Testis (tissue), 3 donors: ENCODE data around the gene GAB4. TPM values are rescaled to one million over a fixed set of nuclear protein-coding genes. Genes with fewer than 3 reads are reported as not detected.

Source experiments
- DNase-seq: peaks from one replicate; pipeline ENCODE4 v3.0.0-alpha.2; 2019
- H3K27ac ChIP-seq, 2 donors: fragments of 200-600 bp; sonication (generic); one replicate each; pipeline ENCODE4 v1.5.1; 2019
- H3K27me3 ChIP-seq: fragments of 200-600 bp; sonication (generic); one replicate; pipeline ENCODE4 v1.5.1; 2019
- H3K36me3 ChIP-seq: fragments of 200-600 bp; sonication (generic); one replicate; pipeline ENCODE4 v1.5.1; 2017; ENCODE audit warnings: low read depth; ENCODE audit errors: missing control alignments
- H3K4me1 ChIP-seq: fragments of 200-600 bp; sonication (generic); one replicate; pipeline ENCODE4 v1.5.1; 2019
- H3K4me3 ChIP-seq, 2 donors: fragments of 200-600 bp; sonication (generic); one replicate each; pipeline ENCODE4 v1.5.1; 2017 to 2019
- H3K9me3 ChIP-seq: fragments of 200-600 bp; sonication (generic); one replicate; pipeline ENCODE4 v1.5.1; 2017
- CTCF ChIP-seq, 3 experiments: fragments of 450-650 bp in 2 of 3; fragments of 200-600 bp in 1 of 3; sonication (generic) in 1 of 3; IDR thresholded peaks; one replicate each; pipeline ENCODE4 v1.5.1; 2016 to 2019; ENCODE audit warnings: antibody characterized with exemption in 3 of 3, mild to moderate bottlenecking in 2 of 3, moderate library complexity in 1 of 3
- POLR2A ChIP-seq: fragments of 450-650 bp; IDR thresholded peaks from one replicate; pipeline ENCODE4 v1.6.1; 2017; ENCODE audit warnings: antibody characterized with exemption, mild to moderate bottlenecking, moderate library complexity
- WGBS, 2 donors: methylation state at CpG; one replicate each; pipeline ENCODE4 v1.1.5; 2018; 5-methylcytosine and 5-hydroxymethylcytosine counted together
- intact Hi-C: fragments of 100-400 bp; cut with DNase I; formaldehyde crosslinking; loops from one replicate; pipeline ENCODE4 v1.15.1; 2023; ENCODE audit warnings: low total_unique reads
- polyA plus RNA-seq: library from polyadenylated mRNA; stranded (reverse); fragments of 350-450 nt; fragmentation: Illumina TruSeq; extraction: RNeasy Lipid Tissue Mini Kit (QIAGEN cat#74804); gene quantifications from one replicate; pipeline ENCODE4 v1.2.3, GENCODE V29; 2014; ENCODE audit warnings: low read depth, low replicate concordance; ENCODE audit not compliant: insufficient read depth
- total RNA-seq, 2 donors: library from RNA; depleted of rRNA; stranded (reverse); fragments of >200 nt; gene quantifications; one replicate each; pipeline ENCODE4 v1.2.3, GENCODE V29; 2016

The GAB4 gene
- total and polyA plus RNA-seq, 3 donors from 2014 or later, result 8.5 to 10.4 (median 10.2) TPM

- no peaks in the 10 kb centered on the region for H3K36me3 ChIP-seq
- no peak overlapping the region for H3K4me3 ChIP-seq
- no peaks in the 10 kb centered on the region for H3K9me3 ChIP-seq
- intact Hi-C loops, result no loop called here
- H3K27me3 ChIP-seq, result no peaks in the 10 kb centered on the region
- H3K27ac ChIP-seq, result no peak overlapping the region
- TF ChIP-seq POLR2A, result no peak
- TF ChIP-seq CTCF (IDR thresholded peaks at IDR 0.05), result no peak
- H3K4me1 ChIP-seq, result no peaks in the 10 kb centered on the region
- DNase-seq, result no peak
- 80 to 87% methylated on average over 4 of the region's 4 CpGs for WGBS, 2 donors
These were observed 47.2 kb downstream of the GAB4 start for GRCh38 chr22:16960884-16961249.

- WGBS, 2 donors, result 66 to 85% methylated on average over 3 of the region's 3 CpGs
- H3K4me3 ChIP-seq, result no peak overlapping the region
- no peaks in the 10 kb centered on the region for H3K9me3 ChIP-seq
- no peaks in the 10 kb centered on the region for H3K36me3 ChIP-seq
- intact Hi-C loops, result no loop called here
- TF ChIP-seq CTCF (IDR thresholded peaks at IDR 0.05), result no peak
- TF ChIP-seq POLR2A, result no peak
- no peaks in the 10 kb centered on the region for H3K4me1 ChIP-seq
- H3K27me3 ChIP-seq, result no peaks in the 10 kb centered on the region
- H3K27ac ChIP-seq, result no peak overlapping the region
- no peak for DNase-seq
These were observed 47.7 kb downstream of the GAB4 start for GRCh38 chr22:16960220-16960883.

GRCh38 chr22:16959345-16959930, 48.6 kb downstream of the GAB4 start:
- intact Hi-C loops, result no loop called here
- H3K4me3 ChIP-seq, result no peak overlapping the region
- H3K9me3 ChIP-seq, result no peaks in the 10 kb centered on the region
- no peaks in the 10 kb centered on the region for H3K27me3 ChIP-seq
- DNase-seq, result no peak
- H3K4me1 ChIP-seq, result no peaks in the 10 kb centered on the region
- TF ChIP-seq POLR2A (no peak), CTCF (IDR thresholded peaks at IDR 0.05) (no peak)
- no peaks in the 10 kb centered on the region for H3K36me3 ChIP-seq
- no peak overlapping the region for H3K27ac ChIP-seq
- WGBS, 2 donors, result 75 to 82% methylated on average over 10 of the region's 10 CpGs

- H3K27me3 ChIP-seq, result no peaks in the 10 kb centered on the region
- no peak overlapping the region for H3K4me3 ChIP-seq
- H3K27ac ChIP-seq, result no peak overlapping the region
- no peaks in the 10 kb centered on the region for H3K36me3 ChIP-seq
- H3K4me1 ChIP-seq, result no peaks in the 10 kb centered on the region
- TF ChIP-seq CTCF (IDR thresholded peaks at IDR 0.05) (no peak), POLR2A (no peak)
- intact Hi-C loops, result no loop called here
- no peak for DNase-seq
- WGBS, 2 donors, result 85 to 95% methylated on average over 2 of the region's 2 CpGs
- H3K9me3 ChIP-seq, result no peaks in the 10 kb centered on the region
These were observed 49.5 kb downstream of the GAB4 start for GRCh38 chr22:16958475-16958874.

- no peak overlapping the region for H3K4me3 ChIP-seq
- no peaks in the 10 kb centered on the region for H3K36me3 ChIP-seq
- no peak overlapping the region for H3K27ac ChIP-seq
- DNase-seq, result no peak
- WGBS, 2 donors, result 80 to 82% methylated on average over 1 to 7 of the region's 7 CpGs
- no peaks in the 10 kb centered on the region for H3K4me1 ChIP-seq
- intact Hi-C loops, result no loop called here
- TF ChIP-seq POLR2A (no peak), CTCF (IDR thresholded peaks at IDR 0.05) (no peak)
- H3K27me3 ChIP-seq, result no peaks in the 10 kb centered on the region
- H3K9me3 ChIP-seq, result no peaks in the 10 kb centered on the region
These were observed 50.2 kb downstream of the GAB4 start for GRCh38 chr22:16957781-16958180.
